ENCODE data around the gene CDADC1.
"Not testable (repeated sequence)": the region's sequence is repeated elsewhere in the genome, so short reads cannot be mapped to it uniquely, and the experiment has no call there.

Gene CDADC1

DNA sequence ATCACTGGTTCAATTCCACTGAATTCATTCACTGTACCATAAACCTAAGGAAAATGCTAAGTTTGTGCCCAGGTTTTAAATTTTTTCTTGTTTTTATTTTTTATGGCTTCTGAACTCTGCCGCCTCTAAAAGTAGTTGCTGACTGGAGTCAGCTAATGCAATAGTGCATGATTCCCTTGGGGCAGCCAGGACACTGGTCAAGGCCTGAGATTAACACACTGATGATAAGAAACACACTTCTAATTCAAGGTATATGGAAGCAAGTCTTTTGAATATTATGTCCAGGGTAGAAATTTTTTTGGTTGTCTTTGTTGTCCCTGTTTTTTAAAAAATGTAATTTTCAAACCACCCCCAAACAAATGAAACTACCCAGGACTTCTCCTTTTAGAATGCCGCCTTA lies 72.2 kb downstream of the CDADC1 start:
- DNase-seq = no peak

- DNase-seq = no peak
Measured at GRCh38 chr13:49320975-49321374, 73.2 kb downstream of the CDADC1 start.

GRCh38 chr13:49322702-49323101 lies 75.0 kb downstream of the CDADC1 start:
- no peak for DNase-seq

GRCh38 chr13:49323344-49323743 lies 75.6 kb downstream of the CDADC1 start:
- no peak for DNase-seq

DNA sequence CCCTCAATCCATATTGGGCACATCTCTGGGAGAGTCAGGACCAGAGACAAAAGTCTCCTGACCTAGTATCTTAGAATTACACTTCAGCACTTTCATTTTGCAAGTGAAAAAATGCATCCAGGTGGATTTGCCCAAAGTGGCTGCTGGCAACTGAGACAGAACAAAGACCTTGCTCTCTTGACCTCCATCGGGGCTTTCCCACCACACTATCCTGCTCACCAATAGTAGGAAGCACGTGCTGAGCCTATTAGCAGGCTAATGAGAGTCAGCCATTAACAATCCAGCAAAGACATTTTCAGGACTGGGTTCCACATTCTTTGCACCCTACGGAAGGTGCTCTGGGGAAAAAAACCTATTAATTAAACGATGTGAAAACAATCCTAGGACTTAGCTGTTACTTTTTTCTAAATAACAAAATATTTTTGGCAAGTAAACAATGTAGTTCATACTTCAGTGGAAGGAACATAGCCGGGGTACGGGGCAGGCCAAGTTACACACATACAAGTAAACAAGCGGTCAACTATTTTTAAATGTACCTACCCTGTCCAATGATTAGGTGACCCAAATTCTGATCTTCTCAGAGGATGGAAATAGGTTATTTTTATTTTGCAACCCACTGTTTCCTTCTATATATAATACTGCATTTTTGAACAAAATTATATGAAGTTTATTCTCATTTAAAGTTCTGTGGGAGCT lies 78.6 kb downstream of the CDADC1 start:
- no peak for DNase-seq

GRCh38 chr13:49327145-49327544 lies 79.4 kb downstream of the CDADC1 start:
- DNase-seq = not testable (repeated sequence)

DNA sequence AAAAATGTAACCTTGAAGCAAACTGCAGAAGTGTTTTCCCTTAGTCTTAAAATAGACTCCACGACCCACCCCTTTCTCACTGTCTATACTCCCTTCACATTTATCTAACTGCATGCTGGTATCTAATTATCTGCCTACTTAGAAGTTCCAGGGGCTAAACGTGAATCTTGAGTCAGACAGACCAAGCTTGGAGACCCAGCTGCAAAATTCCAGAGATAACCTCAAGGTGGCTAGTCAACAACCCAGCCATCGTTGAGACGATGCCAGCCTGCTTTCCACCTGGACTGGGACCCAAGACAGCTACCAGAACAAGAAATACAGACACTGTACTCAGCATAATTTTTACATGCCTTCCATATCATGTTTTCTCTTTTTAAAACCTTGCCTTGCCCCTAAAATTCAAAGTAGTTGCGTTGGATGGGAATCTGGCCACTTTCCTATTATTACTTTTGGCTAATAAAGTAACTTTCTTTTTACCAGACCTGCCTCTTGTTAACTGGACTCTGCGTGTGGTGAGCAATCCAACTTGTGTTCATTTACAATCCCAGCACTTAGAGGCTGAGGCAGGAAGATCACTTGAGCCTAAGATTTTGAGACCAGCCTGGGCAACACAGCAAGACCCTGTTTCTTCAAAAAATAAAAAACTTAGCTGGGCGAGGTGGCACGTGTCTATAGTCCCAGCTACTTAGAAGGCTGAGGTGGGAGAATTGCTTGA lies 82.3 kb downstream of the CDADC1 start:
- DNase-seq = no peak

- no peak for DNase-seq
Measured at GRCh38 chr13:49330546-49330864, 82.8 kb downstream of the CDADC1 start.

DNA sequence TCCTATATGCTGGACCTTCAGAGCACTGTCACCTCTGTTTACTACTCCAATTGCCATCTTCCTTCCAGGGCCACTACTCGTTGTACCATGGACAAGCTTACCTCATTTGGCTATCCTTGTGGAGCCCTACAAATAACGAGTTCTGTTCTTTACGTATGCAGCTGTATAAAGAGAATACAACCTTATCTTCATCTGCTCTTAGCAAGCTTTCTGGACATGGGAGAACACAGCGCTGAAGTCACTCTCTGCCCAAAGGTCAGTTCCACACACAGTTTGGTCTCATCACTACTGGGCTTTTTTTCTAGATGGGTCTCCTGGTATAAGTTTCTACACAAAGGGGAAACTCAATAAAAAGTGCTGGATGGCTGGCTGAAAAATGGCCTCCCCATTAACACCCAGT lies 88.9 kb downstream of the CDADC1 start:
- no peak for DNase-seq

DNA sequence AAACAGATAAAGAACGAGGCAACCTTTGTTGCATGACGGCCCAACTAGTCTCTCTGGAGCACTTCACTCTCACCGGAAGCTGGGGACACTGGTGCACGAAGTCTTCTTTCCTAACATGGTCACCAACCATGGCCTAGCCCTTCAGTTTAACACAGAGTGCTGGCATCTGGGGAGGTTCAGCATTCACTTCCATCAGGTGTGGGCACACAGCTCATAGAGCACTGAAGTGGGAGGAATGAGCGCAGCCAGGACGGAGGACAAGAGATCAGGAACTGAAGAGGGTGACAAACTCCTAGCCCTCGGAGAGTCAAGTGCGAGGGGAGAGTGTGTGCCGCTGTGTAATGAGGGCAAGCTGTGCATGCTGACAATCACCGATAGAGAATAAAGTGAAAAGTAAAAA lies 92.4 kb downstream of the CDADC1 start:
- DNase-seq = no peak

DNA sequence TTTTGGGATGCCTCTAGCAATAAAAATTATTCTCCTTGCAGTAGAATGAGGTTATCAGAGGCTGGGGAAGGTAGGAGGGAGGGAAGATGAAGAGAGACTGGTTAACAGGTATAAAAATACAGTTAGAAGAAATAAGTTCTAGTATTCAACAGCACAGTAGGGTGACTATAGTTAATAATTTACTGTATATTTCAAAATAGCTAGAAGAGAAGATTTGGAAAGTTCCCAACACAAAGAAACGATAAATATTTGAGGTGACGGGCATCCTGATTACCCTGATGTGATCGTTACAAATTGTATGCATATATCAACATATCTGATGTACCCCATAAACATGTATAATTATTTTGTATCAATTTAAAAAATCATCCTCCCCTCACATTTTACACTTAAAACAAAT lies 93.8 kb downstream of the CDADC1 start:
- no peak for DNase-seq

- DNase-seq = no peak
Measured at GRCh38 chr13:49341941-49342340, 94.2 kb downstream of the CDADC1 start.

DNA sequence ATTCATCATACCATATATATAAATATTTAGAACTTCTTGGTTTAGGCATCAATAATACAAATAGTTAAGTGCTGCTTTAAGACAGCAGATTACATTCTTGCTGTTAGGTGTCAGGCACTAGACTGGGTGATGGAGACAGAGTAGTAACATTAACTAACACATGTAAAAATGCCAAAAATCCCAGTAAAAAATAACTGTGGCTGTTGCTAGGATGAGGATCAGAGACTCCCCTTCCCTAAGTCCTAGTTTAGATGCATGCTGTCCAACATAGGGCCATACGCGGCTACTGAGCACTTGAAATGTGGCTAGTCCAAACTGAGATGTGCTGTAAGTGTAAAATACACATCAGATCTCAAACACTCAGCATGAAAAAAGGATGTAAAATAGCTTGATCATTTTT lies 94.7 kb downstream of the CDADC1 start:
- no peak for DNase-seq
